HG03135 (cell line): Measurements from ENCODE around the gene RBBP6.
"Not testable (repeated sequence)": the region's sequence is repeated elsewhere in the genome, so short reads cannot be mapped to it uniquely, and the experiment has no call there.

Experiments used
- ATAC-seq: cut with Tn5 transposase; IDR thresholded peaks from one replicate; pipeline ENCODE4 v1.9.1; 2021; ENCODE audit warnings: mild to moderate bottlenecking, moderate library complexity; ENCODE audit not compliant: unreplicated experiment

RBBP6 gene

DNA sequence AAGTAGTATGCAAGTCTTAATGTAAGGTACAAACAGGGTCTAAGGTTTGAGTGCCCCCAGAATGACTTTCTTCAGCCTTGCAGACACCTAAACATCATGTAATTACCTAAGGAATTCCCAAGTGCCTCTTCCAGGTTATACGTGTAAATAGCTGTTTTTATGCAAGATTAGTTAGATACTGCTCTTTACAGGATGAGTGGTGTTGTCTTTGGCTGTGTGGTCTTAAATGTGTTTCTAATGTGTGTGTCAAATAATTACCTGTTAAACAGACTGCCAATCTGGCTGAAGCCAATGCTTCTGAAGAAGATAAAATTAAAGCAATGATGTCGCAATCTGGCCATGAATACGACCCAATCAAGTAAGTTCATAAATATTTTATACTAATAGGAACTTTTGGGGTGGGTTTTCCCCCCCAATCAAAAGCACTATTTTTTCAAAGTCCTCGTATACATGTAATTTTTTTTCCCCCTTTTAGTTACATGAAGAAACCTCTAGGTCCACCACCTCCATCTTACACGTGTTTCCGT is 16.0 kb downstream of the RBBP6 start:
- no peak for ATAC-seq

DNA sequence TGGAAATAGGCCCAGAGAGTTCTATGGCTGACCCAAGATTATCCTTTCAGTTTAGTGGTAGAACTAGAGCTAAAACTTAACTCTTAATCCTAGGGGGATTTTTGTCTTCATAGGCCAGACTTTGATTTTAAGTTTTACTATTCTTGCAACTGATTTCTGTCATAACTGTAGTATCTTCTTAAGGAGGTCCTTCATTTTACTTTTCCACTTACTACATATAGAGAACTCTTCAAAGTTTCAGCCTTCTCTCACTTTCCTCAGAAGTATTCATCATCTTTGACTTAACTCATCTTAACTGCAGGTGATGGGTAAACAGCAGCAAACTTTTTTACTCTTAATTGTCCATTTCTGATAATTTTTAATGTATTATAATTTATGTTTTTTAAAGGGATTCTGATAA is 23.4 kb downstream of the RBBP6 start:
- ATAC-seq, result no peak

- no peak for ATAC-seq
These were observed 29.0 kb downstream of the RBBP6 start for GRCh38 chr16:24568392-24568791.

- ATAC-seq, result no peak
These were observed 31.7 kb downstream of the RBBP6 start for GRCh38 chr16:24571096-24571495.

GRCh38 chr16:24572069-24572468 is 32.7 kb downstream of the RBBP6 start:
- ATAC-seq, result no peak

DNA sequence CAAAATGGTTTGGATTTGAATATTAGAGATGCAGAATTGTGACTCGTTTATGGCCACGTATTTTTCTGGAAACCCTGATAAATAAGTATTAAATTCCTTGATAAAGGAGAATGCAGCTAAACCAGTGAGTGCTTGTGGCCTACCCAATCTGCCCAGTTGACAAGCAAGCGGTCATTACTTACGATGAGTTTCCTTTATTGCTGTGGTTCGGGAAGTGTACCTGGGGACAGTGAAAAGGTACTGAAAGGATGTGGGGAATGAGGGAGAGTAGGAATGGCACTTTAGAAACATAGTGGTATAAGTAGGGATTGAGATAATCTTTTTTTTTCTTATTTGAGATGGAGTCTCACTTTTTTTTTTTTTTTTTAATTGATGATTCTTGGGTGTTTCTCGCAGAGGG is 33.8 kb downstream of the RBBP6 start:
- ATAC-seq, result no peak

- not testable (repeated sequence) for ATAC-seq
These were observed 35.4 kb downstream of the RBBP6 start for GRCh38 chr16:24574515-24575485.

DNA sequence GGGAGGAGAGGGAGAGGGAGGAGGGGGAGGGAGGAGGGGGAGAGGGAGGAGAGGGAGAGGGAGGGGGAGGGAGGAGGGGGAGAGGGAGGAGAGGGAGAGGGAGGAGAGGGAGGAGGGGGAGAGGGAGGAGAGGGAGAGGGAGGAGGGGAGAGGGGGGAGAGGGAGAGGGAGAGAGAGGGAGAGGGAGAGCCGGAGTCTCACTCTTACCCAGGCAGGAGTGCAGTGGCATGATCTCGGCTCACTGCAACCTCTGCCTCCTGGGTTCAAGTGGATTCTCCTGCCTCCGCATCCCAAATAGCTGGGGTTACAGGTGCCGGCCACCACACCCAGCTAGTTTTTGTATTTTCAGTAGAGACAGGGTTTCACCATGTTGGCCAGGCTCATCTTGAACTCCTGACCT is 36.4 kb downstream of the RBBP6 start:
- ATAC-seq, result not testable (repeated sequence)

- no peak for ATAC-seq
These were observed 37.8 kb downstream of the RBBP6 start for GRCh38 chr16:24577167-24577566.

DNA sequence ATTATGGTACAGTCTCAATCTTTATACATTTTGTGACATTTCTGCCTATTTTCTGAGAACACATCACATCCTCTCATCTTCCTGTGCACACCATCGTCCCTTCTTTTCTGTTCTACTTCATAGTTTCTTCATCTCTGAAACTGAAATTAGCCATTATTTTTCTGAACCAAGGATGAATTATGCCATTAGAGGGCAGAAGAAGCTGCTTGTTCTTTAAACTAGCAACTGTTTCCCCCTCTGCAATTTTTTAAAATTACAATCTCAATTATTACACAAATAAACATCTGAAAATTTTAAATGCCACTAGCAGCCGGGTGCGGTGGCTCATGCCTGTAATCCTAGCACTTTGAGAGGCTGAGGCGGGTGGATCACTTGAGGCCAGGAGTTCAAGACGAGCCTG is 41.3 kb downstream of the RBBP6 start:
- no peak for ATAC-seq

GRCh38 chr16:24583494-24583893 is 44.1 kb downstream of the RBBP6 start:
- no peak for ATAC-seq

- ATAC-seq, result no peak
These were observed 50.6 kb downstream of the RBBP6 start for GRCh38 chr16:24589997-24590396.

GRCh38 chr16:24598777-24599437 is 59.5 kb downstream of the RBBP6 start:
- ATAC-seq, result no peak

- no peak for ATAC-seq
These were observed 70.0 kb downstream of the RBBP6 start for GRCh38 chr16:24609417-24609739.

DNA sequence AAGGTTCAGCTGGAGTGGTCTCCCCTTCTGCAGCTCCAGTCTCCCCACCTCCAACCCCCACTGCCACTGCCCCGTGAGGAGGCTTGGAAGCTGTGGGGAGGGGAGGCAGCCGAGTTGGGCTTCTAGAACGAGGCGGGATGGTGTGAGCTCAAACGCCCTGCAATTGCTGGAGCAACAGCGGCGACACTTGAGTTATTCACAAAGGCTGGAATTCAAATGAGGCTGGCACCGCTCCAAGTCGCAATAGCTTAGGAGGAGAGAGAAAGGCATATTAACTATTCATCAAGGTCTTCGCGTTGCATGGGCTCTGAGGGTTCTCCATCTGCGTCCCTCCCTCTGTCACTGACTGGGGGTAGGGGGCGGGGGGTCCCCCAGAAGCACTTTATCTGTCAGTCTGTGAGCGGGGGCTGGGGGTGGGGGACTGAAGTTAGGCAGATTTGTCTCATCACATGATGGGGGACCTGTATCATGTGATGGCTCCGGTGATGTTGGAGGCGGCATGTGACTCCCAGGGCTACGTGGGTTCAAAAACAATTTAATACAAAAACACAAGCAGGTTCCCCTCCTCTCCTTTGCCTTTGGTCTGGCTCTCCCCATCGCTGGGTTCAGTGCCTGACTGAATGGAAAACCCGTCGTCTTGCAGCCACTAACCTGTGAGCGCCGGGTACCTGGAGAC is 70.5 kb downstream of the RBBP6 start:
- ATAC-seq, result no peak

DNA sequence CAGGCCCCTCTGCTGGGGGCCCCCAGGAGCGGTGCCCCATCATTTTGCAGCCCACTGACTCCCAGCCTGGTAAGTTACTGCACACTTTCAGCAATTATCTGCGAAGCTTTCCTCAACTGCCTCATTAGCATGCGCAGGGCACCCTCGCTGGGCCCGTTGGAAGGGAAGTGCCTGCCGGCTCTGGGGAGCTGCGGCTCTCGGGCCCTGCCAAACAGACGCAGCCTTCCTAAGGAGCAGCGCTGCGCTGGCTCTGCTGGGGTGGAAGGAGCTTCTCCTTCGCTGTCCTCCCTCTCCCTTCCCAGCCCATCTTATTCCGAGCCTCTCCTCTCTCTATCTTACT is 71.0 kb downstream of the RBBP6 start:
- ATAC-seq, result no peak

DNA sequence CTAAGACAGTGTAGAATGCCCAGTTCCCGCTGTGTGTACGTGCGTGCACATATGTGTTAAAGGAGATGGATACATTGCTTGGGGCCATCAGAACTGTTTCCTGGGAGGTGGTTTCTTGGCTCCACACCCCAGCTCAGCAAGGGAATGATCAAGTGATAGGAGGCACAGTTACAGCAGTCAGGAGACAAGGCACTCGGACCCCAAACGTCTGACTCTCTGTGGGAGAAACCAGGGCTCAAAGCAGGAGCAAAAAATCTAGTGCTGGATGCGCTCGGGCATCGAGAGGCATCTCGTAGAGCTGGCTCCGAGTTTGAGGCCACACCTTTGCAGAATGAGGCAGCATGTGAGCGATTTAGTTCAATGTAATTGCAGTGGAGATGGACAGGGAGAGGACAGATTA is 71.9 kb downstream of the RBBP6 start:
- no peak for ATAC-seq

- ATAC-seq, result no peak
These were observed 73.3 kb downstream of the RBBP6 start for GRCh38 chr16:24612656-24613055.

- ATAC-seq, result not testable (repeated sequence)
These were observed 73.9 kb downstream of the RBBP6 start for GRCh38 chr16:24613267-24613666.

- ATAC-seq, result no peak
These were observed 78.1 kb downstream of the RBBP6 start for GRCh38 chr16:24617502-24617901.
